GM19467 (cell line): ENCODE measurements around the gene NAGK.
A peak's percentile ranks its signal among the peaks of the same experiment; 100 is the strongest.
"Not testable (repeated sequence)": the region's sequence is repeated elsewhere in the genome, so short reads cannot be mapped to it uniquely, and the experiment has no call there.

Experiments used
- ATAC-seq: cut with Tn5 transposase; IDR thresholded peaks from one replicate; pipeline ENCODE4 v1.9.1; 2021; ENCODE audit warnings: mild to moderate bottlenecking, moderate library complexity; ENCODE audit not compliant: unreplicated experiment

NAGK gene

GRCh38 chr2:71067567-71068217, 756 bp upstream of the NAGK start:
- no peak for ATAC-seq

DNA sequence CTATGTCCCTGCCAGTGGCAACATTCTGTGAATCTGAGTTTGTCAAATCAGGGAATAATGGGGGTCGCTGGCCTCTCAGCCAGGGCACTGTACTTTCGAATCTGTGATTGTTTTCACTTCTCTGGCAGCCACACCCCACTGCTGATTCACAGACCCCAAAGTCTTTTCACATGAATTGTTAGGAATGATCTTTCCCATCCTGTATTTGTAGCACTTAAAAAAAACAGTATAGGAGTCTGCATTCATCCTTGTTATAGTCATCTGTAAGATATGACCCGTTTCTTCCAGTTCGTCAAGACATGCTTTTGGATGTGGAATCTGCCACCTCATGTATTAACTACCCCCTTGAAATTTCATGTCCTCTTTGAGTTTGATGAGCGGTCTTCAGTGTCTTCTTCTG, 928 bp downstream of the NAGK start:
- no peak for ATAC-seq

DNA sequence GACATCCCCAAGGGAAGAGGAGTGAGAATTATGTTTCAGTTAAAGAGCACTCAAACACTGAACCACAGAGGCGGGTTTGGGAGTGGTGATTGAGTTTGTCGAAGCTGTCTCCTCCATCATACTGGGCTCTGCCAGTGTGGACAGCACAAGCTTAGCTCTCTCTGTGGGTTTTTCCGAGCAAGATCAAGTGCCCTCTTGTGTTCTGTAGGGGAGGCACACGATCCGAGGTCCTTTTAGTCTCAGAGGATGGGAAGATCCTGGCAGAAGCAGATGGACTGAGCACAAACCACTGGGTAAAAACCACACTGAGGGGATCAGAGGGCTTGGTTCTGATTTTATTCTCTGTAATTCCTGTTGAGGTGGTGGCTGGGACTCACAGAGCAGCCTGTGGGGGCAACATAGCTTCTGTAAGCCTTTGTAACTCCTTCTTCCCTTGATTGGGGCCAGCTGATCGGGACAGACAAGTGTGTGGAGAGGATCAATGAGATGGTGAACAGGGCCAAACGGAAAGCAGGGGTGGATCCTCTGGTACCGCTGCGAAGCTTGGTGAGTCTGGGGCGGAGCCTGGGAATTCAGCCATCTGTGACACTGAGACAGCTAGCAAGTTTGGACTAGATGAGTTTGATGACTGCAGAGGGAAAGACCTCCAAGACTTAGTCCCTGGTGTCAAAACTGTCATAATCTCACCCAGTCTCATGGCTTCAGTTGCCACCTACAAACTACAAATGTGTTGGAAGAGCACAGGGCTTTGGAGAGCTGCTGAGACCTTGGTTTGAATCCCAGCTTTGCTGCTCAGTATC, 2.0 kb downstream of the NAGK start:
- ATAC-seq: no peak

- ATAC-seq: peak; percentile 32
Observed at GRCh38 chr2:71071681-71072398, 3.4 kb downstream of the NAGK start.

DNA sequence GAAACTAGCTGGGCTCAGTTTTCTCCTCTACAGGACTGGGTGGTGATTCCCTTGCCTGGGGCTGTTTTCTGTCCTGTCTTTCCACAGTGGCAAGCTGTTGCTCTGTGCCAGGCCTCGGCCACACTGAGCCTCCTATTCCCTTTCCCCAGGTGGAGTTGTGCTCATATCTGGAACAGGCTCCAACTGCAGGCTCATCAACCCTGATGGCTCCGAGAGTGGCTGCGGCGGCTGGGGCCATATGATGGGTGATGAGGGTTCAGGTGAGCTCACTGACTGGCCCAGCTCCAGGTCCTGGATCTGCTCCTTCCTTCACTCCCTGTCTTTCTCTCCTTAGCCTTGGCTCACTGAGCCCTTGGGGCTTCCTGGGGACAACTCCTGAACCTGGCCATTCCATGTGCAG, 4.0 kb downstream of the NAGK start:
- no peak for ATAC-seq

- no peak for ATAC-seq
Observed at GRCh38 chr2:71073475-71073874, 5.0 kb downstream of the NAGK start.

GRCh38 chr2:71074893-71075395, 6.5 kb downstream of the NAGK start:
- ATAC-seq: no peak

DNA sequence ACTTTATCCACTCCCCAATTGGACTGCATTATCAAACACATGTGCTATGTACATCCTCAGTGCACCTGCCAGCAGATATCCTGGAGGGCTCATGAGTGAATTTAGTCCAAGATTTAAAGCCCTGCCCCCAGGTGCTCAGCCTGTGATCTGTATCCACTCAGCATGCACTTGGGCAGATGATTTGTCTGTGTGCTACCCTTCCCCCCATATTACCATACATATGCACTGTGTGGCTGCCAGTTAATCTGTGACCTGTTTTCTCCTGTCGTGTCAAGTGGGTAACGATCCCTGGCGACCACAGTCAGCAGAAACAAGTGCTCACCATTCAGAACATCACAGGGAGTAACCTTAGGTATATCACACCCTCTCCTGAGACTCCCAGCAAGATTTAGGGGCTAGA, 10.2 kb downstream of the NAGK start:
- no peak for ATAC-seq

GRCh38 chr2:71082402-71083252, 14.2 kb downstream of the NAGK start:
- no peak for ATAC-seq

- not testable (repeated sequence) for ATAC-seq
Observed at GRCh38 chr2:71083297-71083696, 14.8 kb downstream of the NAGK start.

DNA sequence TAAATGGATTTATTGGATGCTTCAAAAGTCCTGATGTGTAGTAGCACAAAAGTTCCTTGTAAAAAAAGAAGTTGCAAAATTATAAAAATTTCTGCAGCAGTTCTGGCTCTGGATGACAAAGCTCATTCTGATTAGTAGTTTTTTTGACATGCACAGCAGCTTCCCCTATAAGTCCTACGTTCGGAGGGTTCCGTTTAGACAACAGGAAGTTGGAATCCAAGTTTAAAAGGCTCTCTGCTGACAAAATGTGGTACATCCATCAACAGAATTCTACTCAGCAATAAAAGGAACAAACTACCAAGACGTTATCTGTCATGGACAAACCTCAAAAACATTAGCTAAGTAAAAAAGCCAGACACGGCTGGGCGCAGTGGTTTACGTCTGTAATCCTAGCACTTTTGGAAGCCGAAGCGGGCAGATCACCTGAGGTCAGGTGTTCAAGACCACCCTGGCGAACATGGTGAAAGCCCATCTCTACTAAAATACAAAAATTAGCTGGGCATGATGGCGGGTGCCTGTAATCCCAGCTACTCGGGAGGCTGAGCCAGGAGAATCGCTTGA, 15.4 kb downstream of the NAGK start:
- not testable (repeated sequence) for ATAC-seq

DNA sequence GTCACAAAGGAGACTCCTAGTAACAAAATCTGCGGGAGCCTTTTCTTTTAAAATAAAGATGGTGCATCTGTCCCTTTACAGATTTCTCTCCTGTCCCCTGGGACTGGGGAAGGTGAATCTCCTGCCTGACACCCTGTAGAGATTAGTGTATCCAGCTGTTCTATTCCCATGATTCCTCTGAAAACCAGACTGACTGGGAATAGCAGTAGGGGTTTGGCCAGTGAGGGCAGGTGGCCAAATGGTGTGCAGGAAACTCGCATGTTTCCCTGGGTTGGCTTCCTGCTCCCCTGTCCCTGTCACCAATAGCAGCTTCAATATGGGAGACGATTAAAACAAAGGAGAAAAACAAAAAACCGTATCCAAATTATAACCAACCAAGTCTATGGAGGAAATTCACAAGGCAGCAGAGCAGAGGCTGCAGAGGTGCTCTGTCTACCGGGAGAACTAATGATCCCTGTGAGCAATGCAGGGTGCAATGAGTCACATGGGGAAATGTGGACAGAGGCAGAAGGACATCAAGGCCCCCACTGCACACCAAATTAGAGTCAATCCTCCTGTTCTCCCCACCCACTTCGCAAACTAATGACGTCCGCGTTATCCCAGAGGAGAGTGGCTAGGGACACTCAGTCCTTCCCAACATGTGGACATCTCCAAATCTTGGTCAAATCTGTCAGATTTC, 17.0 kb downstream of the NAGK start:
- ATAC-seq: not testable (repeated sequence)

DNA sequence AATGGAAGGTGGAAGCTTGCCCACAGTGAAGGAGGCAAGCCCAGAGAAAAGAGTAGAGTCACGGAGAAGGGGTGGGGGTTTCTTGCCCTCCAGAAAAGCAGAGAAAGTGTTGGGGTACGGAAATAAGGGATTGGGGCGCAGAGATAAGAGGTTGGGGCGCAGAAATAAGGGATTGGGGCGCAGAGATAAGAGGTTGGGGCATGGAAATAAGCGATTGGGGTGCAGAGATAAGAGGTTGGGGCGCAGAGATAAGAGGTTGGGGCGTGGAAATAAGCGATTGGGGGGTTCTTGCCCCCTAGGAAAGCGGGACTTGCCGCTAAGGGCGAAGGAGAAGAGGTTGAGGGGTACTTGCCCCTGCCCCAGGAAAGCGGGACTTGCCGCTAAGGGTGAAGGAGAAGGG, 21.0 kb downstream of the NAGK start:
- ATAC-seq: not testable (repeated sequence)

DNA sequence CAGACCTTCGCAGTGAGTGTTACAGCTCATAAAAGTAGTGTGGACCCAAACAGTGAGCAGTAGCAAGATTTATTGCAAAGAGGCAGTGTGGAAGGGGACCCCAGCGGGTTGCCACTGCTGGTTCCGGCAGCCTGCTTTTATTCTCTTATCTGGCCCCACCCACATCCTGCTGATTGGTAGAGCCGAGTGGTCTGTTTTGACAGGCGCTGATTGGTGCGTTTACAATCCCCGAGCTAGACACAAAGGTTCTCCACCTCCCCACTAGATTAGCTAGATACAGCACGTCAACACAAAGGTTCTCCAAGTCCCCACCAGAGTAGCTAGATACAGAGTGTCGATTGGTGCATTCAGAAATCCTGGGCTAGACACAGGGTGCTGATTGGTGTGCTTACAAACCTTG, 23.4 kb downstream of the NAGK start:
- ATAC-seq: not testable (repeated sequence)

DNA sequence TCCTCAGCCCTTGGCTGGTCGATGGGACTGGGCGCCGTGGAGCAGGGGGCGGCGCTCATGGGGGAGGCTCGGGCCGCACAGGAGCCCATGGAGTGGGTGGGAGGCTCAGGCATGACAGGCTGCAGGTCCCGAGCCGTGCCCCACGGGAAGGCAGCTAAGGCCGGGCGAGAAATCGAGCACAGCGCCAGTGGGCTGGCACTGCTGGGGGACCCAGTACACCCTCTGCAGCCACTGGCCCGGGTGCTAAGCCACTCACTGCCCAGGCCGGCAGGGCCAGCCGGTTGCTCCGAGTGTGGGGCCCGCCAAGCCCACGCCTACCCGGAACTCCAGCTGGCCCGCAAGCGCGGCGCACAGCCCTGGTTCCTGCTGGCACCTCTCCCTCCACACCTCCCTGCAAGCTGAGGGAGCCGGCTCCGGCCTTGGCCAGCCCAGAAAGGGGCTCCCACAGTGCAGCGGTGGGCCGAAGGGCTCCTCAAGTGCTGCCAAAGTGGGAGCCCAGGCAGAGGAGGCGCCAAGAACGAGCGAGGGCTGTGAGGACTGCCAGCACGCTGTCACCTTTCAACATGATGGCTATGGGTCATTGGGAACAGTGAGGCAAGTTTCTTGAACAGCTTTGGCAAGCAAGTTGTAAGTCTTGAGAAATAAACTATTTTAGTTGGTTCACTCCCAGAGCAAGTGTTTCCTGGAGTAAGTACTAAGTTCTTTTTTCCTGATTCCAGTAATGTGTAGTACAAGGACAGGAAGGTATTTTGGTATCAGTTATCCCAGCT, 24.2 kb downstream of the NAGK start:
- not testable (repeated sequence) for ATAC-seq

DNA sequence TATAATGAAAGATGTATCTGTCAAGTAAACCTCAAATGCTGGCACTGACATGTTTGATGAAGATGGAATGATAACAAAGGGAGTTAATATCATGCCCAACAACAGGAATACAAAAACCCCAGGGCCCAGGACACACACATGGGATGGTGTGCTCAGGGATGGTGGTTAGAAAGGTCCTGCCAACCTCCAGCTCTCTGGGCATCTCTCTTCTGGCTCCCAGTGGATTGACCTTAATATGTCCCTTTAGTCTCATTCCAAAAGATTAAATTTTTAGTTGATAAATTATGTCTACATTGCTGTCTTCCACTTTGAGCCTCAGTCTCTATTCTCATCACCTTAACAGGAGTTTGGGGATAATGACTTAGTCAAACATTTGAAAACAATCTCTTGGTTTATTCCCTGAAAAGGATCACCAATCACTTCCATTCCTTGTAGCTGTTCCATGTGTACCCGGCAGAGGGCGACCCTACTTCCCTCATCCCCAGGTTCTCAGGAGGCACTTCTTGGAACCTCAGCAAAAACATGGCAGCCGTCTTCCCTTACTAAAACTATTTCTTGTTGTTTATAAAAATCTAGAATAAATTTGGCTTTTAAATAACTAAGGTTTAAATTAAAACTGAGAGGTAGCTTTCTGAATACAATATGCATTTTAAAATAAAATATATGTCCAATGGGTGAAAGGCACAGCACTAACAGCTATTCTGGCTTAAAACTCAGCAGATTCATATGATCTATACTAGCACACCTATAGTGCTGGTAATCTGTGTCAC, 31.9 kb downstream of the NAGK start:
- ATAC-seq: peak; percentile 54

GRCh38 chr2:71101656-71102055, 33.2 kb downstream of the NAGK start:
- ATAC-seq: no peak

DNA sequence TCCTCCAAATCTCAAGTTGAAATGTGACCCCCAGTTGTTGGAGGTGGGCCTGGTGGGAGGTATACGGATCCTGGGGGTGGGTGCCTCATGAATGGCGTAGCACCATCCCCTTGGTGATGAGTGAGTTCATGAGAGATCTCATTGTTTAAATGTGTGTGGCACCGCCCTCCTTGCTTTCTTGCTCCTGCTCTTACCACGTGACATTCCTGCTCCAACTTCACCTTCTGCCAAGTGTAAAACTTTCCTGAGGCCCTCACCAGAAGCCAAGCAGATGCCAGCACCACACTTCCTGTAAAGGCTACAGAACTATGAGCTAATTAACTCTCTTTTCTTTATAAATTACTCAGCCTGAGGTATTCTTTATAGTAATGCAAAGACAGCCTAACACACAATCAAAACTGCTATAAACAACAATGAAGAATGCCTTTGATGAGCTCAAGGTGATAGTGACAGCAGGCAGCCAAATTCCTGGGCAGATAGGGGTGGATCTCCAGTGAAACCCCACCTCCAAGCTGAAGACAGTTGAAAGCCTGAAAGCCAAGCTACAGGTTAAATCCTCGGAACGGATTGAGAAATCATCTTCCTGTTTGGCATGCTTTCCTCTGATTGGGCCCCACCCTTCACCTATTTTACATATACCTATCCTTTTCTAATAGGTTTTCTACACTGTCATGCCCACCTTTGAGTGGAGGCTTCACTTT, 34.7 kb downstream of the NAGK start:
- ATAC-seq: no peak
